Panc1 (cell line): ENCODE measurements around the gene TTLL10. TPM values are rescaled to one million over a fixed set of nuclear protein-coding genes. Genes with fewer than 3 reads are reported as not detected.
A peak's percentile ranks its signal among the peaks of the same experiment; 100 is the strongest.

ENCODE experiments used
- ATAC-seq: fragments of 200-7000 bp; cut with Tn5 transposase; 2 replicates; pipeline ENCODE4 v1.9.1; 2020; ENCODE audit warnings: mild to moderate bottlenecking, moderate library complexity
- BruUV-seq: library from RNA; stranded (reverse); fragments of 400-500 nt; replicated peaks from 2 replicates; lab custom pipeline; 2021; lab: Mats Ljungman, UMichigan
- CTCF ChIA-PET: fragments of 300-600 bp; sonication (Branson Sonifier 250); formaldehyde crosslinking; loops from one replicate; lab custom pipeline; 2022; ENCODE audit warnings: antibody characterized with exemption; lab: Charles Lee
- POLR2A ChIA-PET: fragments of 300-600 bp; sonication (Branson Sonifier 250); formaldehyde crosslinking; loops from one replicate; lab custom pipeline; 2022; ENCODE audit warnings: antibody characterized with exemption; lab: Charles Lee
- DNase-seq: peaks from one replicate; pipeline ENCODE4 v3.0.0-alpha.2; 2010; ENCODE audit warnings: low read depth, low spot score
- H3K27ac ChIP-seq: 2 replicates; pipeline ENCODE4 v1.5.1; 2011; ENCODE audit warnings: mild to moderate bottlenecking, low read length, inconsistent platforms
- H3K27me3 ChIP-seq: fragments of 200-500 bp; sonication (Bioruptor generic); 2 replicates; pipeline ENCODE4 v1.6.0; 2014; ENCODE audit warnings: low read length, inconsistent platforms; ENCODE audit not compliant: control insufficient read depth, insufficient read depth
- H3K36me3 ChIP-seq: fragments of 200-500 bp; sonication (Bioruptor generic); 2 replicates; pipeline ENCODE4 v1.5.1; 2014; ENCODE audit warnings: inconsistent platforms, mild to moderate bottlenecking, low read length, moderate library complexity; ENCODE audit not compliant: control insufficient read depth, insufficient read depth
- H3K4me1 ChIP-seq: 2 replicates; pipeline ENCODE4 v1.5.1; 2011; ENCODE audit warnings: inconsistent platforms, mild to moderate bottlenecking, low read length, moderate library complexity; ENCODE audit not compliant: control insufficient read depth, insufficient read depth
- H3K4me3 ChIP-seq, 2 experiments: 2 replicates each; pipeline ENCODE4 v1.5.1; 2011 to 2012; ENCODE audit warnings: low read depth in 2 of 2, low read length in 2 of 2, mild to moderate bottlenecking in 2 of 2, inconsistent platforms in 1 of 2, moderate library complexity in 1 of 2
- H3K9me3 ChIP-seq: fragments of 200-500 bp; sonication (Bioruptor generic); 2 replicates; pipeline ENCODE4 v1.5.1; 2014; ENCODE audit warnings: low read depth, mild to moderate bottlenecking, inconsistent platforms, low read length, moderate library complexity; ENCODE audit not compliant: control insufficient read depth, insufficient read depth
- POLR2AphosphoS5 ChIP-seq: IDR thresholded peaks from 2 replicates; pipeline ENCODE4 v1.6.1; 2012; ENCODE audit warnings: mild to moderate bottlenecking, low read depth, low read length, moderate library complexity
- SIN3A ChIP-seq: IDR thresholded peaks from 2 replicates; pipeline ENCODE4 v1.6.1; 2012; ENCODE audit warnings: low read depth, mild to moderate bottlenecking, low read length, moderate library complexity, borderline replicate concordance; ENCODE audit not compliant: insufficient read depth
- TCF7L2 ChIP-seq: IDR thresholded peaks from 2 replicates; pipeline ENCODE4 v1.6.1; 2011; ENCODE audit warnings: mild to moderate bottlenecking, low read depth, low read length, inconsistent platforms
- in situ Hi-C: cut with HindIII; loops from 2 replicates; pipeline ENCODE4 v1.10.0; 2016; ENCODE audit warnings: low sequenced_read_pairs, low pct_unique_long_range_greater_than_20kb
- intact Hi-C: fragments of 100-400 bp; cut with micrococcal nuclease; formaldehyde crosslinking; loops from one replicate; pipeline ENCODE4 v1.10.0; 2022; ENCODE audit not compliant: unreplicated experiment
- total RNA-seq: library from RNA; stranded (reverse); gene quantifications from one replicate; pipeline ENCODE4 v1.2.1, GENCODE V29; 2021; ENCODE audit not compliant: unreplicated experiment
- TF ChIP-seq, protein P1 (sequence below), 2 experiments: IDR thresholded peaks; 2 replicates each; pipeline ENCODE4 v1.6.1; 2011 to 2012; ENCODE audit warnings: low read depth in 2 of 2, control low read depth in 1 of 2, low read length in 1 of 2, mild to moderate bottlenecking in 1 of 2, moderate library complexity in 1 of 2; ENCODE audit not compliant: insufficient read depth in 1 of 2
- TF ChIP-seq, protein P2 (sequence below): fragments of 450-650 bp; IDR thresholded peaks from 2 replicates; pipeline ENCODE4 v1.5.1; 2017; ENCODE audit warnings: mild to moderate bottlenecking

TTLL10 gene
- total RNA-seq, 1 experiment from 2014 or later = not detected

- POLR2A ChIA-PET = no interaction called here
- Histone ChIP-seq H3K4me1 (peaks cover 61% of the 10 kb centered on the region), H3K9me3 (no peaks in the 10 kb centered on the region), H3K36me3 (no peaks in the 10 kb centered on the region), H3K27me3 (no peaks in the 10 kb centered on the region), H3K4me3 (peak overlapping the region in 1 of 2 experiments; percentile 8; a peak in 1 of 4 replicates), H3K27ac (peak overlapping the region; percentile 84)
- TF ChIP-seq, protein P1, sequence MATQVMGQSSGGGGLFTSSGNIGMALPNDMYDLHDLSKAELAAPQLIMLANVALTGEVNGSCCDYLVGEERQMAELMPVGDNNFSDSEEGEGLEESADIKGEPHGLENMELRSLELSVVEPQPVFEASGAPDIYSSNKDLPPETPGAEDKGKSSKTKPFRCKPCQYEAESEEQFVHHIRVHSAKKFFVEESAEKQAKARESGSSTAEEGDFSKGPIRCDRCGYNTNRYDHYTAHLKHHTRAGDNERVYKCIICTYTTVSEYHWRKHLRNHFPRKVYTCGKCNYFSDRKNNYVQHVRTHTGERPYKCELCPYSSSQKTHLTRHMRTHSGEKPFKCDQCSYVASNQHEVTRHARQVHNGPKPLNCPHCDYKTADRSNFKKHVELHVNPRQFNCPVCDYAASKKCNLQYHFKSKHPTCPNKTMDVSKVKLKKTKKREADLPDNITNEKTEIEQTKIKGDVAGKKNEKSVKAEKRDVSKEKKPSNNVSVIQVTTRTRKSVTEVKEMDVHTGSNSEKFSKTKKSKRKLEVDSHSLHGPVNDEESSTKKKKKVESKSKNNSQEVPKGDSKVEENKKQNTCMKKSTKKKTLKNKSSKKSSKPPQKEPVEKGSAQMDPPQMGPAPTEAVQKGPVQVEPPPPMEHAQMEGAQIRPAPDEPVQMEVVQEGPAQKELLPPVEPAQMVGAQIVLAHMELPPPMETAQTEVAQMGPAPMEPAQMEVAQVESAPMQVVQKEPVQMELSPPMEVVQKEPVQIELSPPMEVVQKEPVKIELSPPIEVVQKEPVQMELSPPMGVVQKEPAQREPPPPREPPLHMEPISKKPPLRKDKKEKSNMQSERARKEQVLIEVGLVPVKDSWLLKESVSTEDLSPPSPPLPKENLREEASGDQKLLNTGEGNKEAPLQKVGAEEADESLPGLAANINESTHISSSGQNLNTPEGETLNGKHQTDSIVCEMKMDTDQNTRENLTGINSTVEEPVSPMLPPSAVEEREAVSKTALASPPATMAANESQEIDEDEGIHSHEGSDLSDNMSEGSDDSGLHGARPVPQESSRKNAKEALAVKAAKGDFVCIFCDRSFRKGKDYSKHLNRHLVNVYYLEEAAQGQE (IDR thresholded peaks at IDR 0.05; ENCODE audit: insufficient read depth in 1 of 2, low read depth in 2 of 2, low read length in 1 of 2) = no peak
- TF ChIP-seq TCF7L2 = no peak
- TF ChIP-seq, protein P2, sequence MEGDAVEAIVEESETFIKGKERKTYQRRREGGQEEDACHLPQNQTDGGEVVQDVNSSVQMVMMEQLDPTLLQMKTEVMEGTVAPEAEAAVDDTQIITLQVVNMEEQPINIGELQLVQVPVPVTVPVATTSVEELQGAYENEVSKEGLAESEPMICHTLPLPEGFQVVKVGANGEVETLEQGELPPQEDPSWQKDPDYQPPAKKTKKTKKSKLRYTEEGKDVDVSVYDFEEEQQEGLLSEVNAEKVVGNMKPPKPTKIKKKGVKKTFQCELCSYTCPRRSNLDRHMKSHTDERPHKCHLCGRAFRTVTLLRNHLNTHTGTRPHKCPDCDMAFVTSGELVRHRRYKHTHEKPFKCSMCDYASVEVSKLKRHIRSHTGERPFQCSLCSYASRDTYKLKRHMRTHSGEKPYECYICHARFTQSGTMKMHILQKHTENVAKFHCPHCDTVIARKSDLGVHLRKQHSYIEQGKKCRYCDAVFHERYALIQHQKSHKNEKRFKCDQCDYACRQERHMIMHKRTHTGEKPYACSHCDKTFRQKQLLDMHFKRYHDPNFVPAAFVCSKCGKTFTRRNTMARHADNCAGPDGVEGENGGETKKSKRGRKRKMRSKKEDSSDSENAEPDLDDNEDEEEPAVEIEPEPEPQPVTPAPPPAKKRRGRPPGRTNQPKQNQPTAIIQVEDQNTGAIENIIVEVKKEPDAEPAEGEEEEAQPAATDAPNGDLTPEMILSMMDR = no peak
- no peak for TF ChIP-seq SIN3A
- TF ChIP-seq POLR2AphosphoS5 = no peak
- BruUV-seq = no TSS peak
- CTCF ChIA-PET = no interaction called here
- in situ Hi-C loops = no loop called here
- ATAC-seq (peak; percentile 19), DNase-seq (no peak)
- intact Hi-C loops = no loop called here
Observed at GRCh38 chr1:1243807-1244191, 70.1 kb downstream of the TTLL10 start.

GRCh38 chr1:1244192-1244811 is 70.6 kb downstream of the TTLL10 start:
- DNase-seq (no peak), ATAC-seq (peak; percentile 54)
- peak overlapping the region; percentile 84 for H3K27ac ChIP-seq
- H3K27me3 ChIP-seq = no peaks in the 10 kb centered on the region
- TF ChIP-seq SIN3A = no peak
- TF ChIP-seq, protein P2 = peak; percentile 46; the same call in 1 of the 2 replicates
- peak; percentile 25; the same call in 1 of the 2 replicates for TF ChIP-seq POLR2AphosphoS5
- TF ChIP-seq, protein P1 (IDR thresholded peaks at IDR 0.05; ENCODE audit: insufficient read depth in 1 of 2, low read depth in 2 of 2, low read length in 1 of 2) = no peak
- no peaks in the 10 kb centered on the region for H3K9me3 ChIP-seq
- in situ Hi-C loops (no loop called here), intact Hi-C loops (no loop called here)
- ChIA-PET CTCF (no interaction called here), POLR2A (no interaction called here)
- no TSS peak for BruUV-seq
- H3K4me1 ChIP-seq = peaks cover 56% of the 10 kb centered on the region
- H3K36me3 ChIP-seq = no peaks in the 10 kb centered on the region
- H3K4me3 ChIP-seq = peak overlapping the region in 1 of 2 experiments; percentile 8; a peak in 1 of 4 replicates
